Neutrophil (primary cell): Measurements from ENCODE around the gene PITPNC1.
"Not testable (repeated sequence)": the region's sequence is repeated elsewhere in the genome, so short reads cannot be mapped to it uniquely, and the experiment has no call there.

Source experiments
- H3K27ac ChIP-seq: fragments of 200-600 bp; sonication (generic); 2 replicates; pipeline ENCODE4 v1.5.1; 2016; ENCODE audit warnings: mild to moderate bottlenecking, moderate library complexity
- H3K27me3 ChIP-seq: fragments of 200-600 bp; sonication (generic); 2 replicates; pipeline ENCODE4 v1.6.0; 2016; ENCODE audit warnings: mild to moderate bottlenecking
- H3K36me3 ChIP-seq: fragments of 200-600 bp; sonication (generic); 2 replicates; pipeline ENCODE4 v1.5.1; 2017
- H3K4me1 ChIP-seq, 2 experiments: fragments of 200-600 bp in 1 of 2; sonication (generic) in 1 of 2; 1 replicate in 1 of 2; 2 replicates in 1 of 2; pipeline versions ENCODE4 v1.5.1 to v1.6.1; 2013 to 2016; ENCODE audit warnings: low read depth in 1 of 2, low read length in 1 of 2, mild to moderate bottlenecking in 1 of 2, moderate library complexity in 1 of 2; ENCODE audit not compliant: control insufficient read depth in 1 of 2, insufficient read depth in 1 of 2
- H3K4me3 ChIP-seq, 2 experiments: fragments of 200-600 bp in 1 of 2; sonication (generic) in 1 of 2; 1 replicate in 1 of 2; 2 replicates in 1 of 2; pipeline ENCODE4 v1.5.1; 2013 to 2016; ENCODE audit warnings: low read depth in 1 of 2, low read length in 1 of 2, mild to moderate bottlenecking in 1 of 2, moderate library complexity in 1 of 2
- H3K9me3 ChIP-seq: fragments of 200-600 bp; sonication (generic); 2 replicates; pipeline ENCODE4 v1.5.1; 2016
- TF ChIP-seq, protein P1 (sequence below): fragments of 200-600 bp; sonication (generic); IDR thresholded peaks from 2 replicates; pipeline ENCODE4 v1.5.1; 2016; ENCODE audit warnings: antibody characterized with exemption

Gene PITPNC1

DNA sequence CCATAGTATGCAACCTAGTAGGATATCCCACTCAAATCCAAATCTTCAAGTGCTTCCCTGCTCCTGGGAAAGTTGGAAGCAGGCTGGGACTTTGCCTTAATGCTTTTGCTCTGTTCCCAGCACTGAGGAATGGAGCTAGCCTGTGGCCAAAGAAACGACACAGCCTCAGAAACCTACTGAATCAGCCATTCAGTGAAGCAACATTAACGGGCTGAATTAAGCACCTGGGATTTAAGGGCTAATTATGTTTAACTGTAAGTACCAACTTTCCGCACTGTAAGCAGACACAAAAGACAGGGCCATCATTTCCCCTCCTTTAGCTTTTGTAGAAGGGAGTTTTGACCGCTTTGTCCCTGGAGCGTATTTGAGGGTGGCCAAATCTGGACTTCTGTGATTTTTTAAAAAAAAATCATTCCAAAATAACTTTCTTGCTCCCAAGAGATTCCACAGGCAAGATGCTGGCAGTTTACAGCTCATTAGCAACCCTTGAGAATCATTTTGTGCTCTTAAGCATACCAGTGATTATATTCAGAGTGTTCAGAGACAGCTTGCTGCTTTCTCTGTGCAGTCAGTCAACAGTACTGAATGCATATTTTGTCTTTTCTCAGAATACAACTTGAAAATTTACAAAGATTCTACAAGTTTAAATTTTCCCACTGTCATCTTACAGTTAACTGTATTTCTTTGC, 323.1 kb downstream of the PITPNC1 start:
- H3K9me3 ChIP-seq = no peaks in the 10 kb centered on the region
- H3K4me1 ChIP-seq = no peaks in the 10 kb centered on the region
- TF ChIP-seq, protein P1, sequence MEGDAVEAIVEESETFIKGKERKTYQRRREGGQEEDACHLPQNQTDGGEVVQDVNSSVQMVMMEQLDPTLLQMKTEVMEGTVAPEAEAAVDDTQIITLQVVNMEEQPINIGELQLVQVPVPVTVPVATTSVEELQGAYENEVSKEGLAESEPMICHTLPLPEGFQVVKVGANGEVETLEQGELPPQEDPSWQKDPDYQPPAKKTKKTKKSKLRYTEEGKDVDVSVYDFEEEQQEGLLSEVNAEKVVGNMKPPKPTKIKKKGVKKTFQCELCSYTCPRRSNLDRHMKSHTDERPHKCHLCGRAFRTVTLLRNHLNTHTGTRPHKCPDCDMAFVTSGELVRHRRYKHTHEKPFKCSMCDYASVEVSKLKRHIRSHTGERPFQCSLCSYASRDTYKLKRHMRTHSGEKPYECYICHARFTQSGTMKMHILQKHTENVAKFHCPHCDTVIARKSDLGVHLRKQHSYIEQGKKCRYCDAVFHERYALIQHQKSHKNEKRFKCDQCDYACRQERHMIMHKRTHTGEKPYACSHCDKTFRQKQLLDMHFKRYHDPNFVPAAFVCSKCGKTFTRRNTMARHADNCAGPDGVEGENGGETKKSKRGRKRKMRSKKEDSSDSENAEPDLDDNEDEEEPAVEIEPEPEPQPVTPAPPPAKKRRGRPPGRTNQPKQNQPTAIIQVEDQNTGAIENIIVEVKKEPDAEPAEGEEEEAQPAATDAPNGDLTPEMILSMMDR = no peak
- H3K36me3 ChIP-seq = no peaks in the 10 kb centered on the region
- no peaks in the 10 kb centered on the region for H3K27me3 ChIP-seq
- no peak overlapping the region for H3K27ac ChIP-seq
- no peak overlapping the region for H3K4me3 ChIP-seq

DNA sequence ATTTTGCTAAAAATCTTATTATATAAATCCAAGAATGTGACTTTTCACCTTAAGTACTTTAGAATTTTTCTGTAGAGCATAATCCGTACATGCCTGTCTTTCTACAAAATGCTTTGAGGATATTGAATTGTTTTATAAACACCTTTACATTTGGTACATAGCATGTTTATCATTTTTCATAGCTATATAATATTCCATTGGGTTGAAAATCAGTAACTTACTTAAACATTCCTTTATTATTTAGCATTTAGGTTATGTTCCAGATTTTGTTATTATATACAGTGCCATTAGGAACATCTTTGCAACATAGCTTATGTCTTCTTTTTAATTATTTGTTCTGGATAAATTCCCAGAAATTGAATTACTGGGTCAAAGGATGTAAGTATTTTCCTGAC, 323.6 kb downstream of the PITPNC1 start:
- Histone ChIP-seq H3K4me3 (no peak overlapping the region), H3K4me1 (no peaks in the 10 kb centered on the region), H3K9me3 (no peaks in the 10 kb centered on the region), H3K27ac (no peak overlapping the region), H3K27me3 (no peaks in the 10 kb centered on the region), H3K36me3 (no peaks in the 10 kb centered on the region)
- TF ChIP-seq, protein P1 = no peak

DNA sequence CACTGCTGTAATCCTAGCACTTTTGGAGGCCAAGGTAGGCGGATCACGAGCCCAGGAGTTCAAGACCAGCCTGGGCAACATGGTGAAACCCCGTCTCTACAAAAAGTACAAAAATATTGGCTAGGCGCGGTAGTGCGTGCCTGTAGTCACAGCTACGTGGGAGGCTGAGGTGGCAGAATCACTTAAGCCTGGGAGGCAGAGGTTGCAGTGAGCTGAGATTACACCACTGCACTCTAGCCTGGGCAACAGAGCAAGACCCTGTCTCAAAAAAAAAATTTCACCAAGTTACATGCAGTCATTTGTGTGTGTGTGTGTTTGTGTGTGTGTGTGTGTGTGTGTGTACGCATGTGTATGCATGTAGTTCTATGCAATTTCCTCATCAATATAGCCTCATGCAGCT, 325.8 kb downstream of the PITPNC1 start:
- not testable (repeated sequence) for H3K27me3 ChIP-seq, H3K9me3 ChIP-seq, H3K27ac ChIP-seq, H3K36me3 ChIP-seq, H3K4me3 ChIP-seq, H3K4me1 ChIP-seq

DNA sequence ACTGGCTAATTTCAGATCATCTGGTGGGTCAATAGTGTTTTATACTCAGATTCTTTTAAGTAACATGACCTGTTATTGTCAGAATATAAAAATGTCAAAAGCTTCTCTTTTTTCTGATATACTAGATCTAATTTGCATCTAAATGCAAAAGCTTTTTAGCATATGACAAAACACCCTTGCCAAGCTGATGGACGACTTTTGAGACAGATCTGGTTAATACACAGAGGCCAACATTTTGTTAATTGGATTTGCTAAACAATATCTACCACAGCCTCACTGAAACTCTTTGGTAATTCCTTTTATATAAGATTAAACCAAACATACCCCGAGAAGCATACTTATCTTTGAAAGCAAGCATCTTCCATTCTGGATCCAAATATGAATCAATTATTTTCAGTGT, 330.4 kb downstream of the PITPNC1 start:
- H3K27me3 ChIP-seq = no peaks in the 10 kb centered on the region
- no peaks in the 10 kb centered on the region for H3K4me1 ChIP-seq
- no peaks in the 10 kb centered on the region for H3K9me3 ChIP-seq
- no peak overlapping the region for H3K27ac ChIP-seq
- TF ChIP-seq, protein P1 = no peak
- H3K4me3 ChIP-seq = no peak overlapping the region
- no peaks in the 10 kb centered on the region for H3K36me3 ChIP-seq

DNA sequence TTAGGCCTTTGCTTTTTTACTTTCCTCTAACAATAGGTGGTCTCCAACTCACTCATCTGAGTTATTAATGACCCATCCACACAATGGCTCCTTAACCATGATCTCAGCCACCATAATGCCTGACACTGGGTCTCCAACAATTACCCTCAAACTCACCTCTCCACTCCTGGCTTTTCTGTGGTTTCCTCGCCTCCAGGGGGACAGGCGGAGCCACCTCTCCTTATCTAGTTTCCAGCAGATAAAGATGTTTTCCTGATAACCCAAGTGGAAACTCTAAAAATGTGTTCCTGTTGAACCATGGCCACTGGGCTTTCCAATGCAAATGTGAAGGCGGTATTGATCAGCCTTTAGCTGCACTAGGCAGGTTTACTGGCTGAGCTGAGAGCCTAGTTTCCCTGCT, 331.3 kb downstream of the PITPNC1 start:
- TF ChIP-seq, protein P1 = no peak
- H3K27ac ChIP-seq = no peak overlapping the region

DNA sequence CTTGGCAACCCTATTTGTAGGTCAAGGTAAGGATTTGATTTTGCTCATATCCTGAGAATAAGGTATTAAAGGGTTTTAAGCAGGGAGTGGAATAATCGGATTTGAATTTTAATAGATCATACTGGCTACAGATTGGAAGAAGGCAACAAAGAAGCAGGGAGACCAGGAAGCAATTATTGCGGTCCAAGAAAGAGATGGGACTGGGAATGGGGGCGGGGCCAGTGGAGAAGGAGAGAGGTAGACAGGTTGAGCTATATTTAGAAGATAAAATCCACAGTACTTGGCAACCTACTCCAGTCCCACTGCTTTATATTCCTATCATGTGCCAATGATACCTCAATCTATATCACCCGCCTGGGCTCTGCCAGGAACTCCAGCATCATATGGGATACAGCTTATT, 334.8 kb downstream of the PITPNC1 start:
- TF ChIP-seq, protein P1 = no peak
- Histone ChIP-seq H3K4me3 (no peak overlapping the region), H3K36me3 (no peaks in the 10 kb centered on the region), H3K4me1 (peaks cover 0 to 1% of the 10 kb centered on the region in 2 experiments), H3K27me3 (no peaks in the 10 kb centered on the region), H3K9me3 (no peaks in the 10 kb centered on the region), H3K27ac (no peak overlapping the region)

More for the DNA sequence above, 331.3 kb downstream of the PITPNC1 start:
- no peak overlapping the region for H3K4me3 ChIP-seq
- no peaks in the 10 kb centered on the region for H3K36me3 ChIP-seq
- H3K4me1 ChIP-seq = no peaks in the 10 kb centered on the region
- no peaks in the 10 kb centered on the region for H3K27me3 ChIP-seq
- H3K9me3 ChIP-seq = no peaks in the 10 kb centered on the region
